ENCODE data around the gene NHSL2. TPM values are rescaled to one million over a fixed set of nuclear protein-coding genes. Genes with fewer than 3 reads are reported as not detected.

The NHSL2 gene
- total RNA-seq, 1 donor from 2014 or later: 13.3 TPM

DNA sequence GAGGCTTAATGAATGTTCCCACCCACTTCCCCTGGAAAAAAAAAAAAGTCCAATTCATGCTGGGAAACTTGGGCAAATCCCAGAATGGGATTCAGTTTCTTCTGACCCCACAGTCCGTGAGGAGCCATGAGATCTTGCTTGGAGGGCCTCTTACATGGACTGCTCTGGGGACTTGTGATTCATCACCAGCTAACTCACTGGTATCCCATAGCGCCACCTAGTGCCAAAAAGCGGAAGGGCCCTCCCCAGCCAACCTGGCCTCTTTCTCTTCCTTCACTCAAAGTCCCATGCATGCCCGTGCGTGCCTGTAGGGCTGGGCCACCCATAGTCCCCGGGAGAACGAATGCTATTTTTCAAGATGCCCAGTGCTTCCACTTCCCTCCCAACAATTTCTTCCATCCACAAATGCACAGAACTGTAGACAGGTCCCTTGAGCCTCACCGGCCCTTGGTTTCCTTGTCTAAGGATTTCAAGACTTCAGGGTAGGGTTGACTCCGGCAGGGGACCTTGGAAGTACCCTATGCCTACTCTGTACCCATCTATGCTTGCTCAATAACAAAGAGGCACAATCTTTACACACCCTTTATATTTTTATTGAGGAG lies 216.0 kb downstream of the NHSL2 start:
- DNase-seq (ENCODE audit: low spot score): peak; percentile 92

DNA sequence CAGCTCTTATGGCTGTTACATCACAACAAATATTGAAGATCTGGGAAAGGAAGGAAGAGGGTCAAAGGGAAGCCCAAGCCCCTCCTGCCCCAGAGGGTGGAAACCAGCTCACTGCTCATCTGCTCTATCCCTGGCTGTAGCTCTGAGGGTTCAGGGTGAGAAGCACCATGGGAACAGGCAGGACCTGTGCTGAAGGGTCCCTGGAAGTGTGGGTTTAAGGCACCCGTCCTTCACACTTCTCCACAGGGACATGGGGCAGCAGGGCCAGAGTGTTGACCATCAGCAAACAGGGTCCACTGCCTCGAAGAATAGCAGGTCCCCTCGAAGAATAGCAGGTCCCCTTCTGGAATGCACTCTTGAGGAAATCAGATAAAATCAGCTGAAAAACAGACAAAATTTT lies 216.7 kb downstream of the NHSL2 start:
- DNase-seq (ENCODE audit: low spot score): peak; percentile 43

- peak; percentile 72 for DNase-seq (ENCODE audit: low spot score)
Observed at GRCh38 chrX:72128183-72128834, 217.7 kb downstream of the NHSL2 start.

- peak; percentile 72 for DNase-seq (ENCODE audit: low spot score)
Observed at GRCh38 chrX:72128881-72129280, 218.2 kb downstream of the NHSL2 start.

DNA sequence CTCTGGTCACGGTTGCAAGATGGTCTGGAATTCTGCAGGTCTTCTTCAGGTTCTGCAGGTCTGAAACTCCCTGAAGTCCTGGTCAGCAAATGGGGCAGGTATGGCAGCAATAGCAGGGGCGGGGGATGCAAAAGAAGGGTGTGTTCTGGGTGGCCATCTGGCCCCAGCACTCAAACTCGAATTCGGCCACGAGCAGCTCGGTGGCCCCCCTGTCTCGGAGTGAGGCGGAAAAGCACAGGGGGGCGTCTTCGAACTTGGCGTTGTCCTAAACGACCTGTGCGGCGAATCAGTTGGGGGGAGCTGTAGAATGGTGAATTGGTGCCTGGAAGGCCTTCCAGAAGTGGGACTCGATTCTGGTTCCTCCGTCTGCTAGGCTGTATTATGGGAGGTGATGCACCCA lies 219.0 kb downstream of the NHSL2 start:
- DNase-seq (ENCODE audit: low spot score): peak; percentile 77

DNA sequence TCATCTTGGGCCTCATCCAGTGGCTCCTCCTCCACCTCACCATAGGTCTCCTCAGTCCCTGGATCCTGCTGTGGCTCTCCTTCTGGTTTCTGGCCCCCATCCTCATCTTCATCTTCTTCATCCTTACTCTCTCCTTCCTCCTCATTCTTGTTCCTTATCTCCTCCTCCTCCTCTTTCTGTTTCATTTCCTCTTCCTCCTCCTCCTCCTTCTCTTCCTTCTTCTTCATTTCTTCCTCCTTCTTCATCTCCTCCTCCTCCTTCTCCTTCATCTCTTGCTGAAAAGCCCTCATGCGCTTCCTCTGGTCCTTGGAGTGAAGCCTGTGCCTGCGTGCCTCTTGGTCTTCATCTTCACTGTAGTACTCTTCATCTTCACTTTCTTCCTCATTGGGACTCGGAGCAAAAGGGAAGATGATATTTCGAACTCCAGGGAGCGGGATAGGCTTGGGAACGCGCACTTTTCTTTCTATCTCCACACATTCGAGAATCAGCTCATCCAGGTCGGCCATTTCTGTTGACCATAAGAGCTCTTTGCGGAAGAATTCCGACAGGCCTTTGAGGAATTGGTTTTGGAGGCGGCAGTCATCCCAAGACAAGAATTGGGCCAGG lies 219.6 kb downstream of the NHSL2 start:
- peak; percentile 60 for DNase-seq (ENCODE audit: low spot score)

DNA sequence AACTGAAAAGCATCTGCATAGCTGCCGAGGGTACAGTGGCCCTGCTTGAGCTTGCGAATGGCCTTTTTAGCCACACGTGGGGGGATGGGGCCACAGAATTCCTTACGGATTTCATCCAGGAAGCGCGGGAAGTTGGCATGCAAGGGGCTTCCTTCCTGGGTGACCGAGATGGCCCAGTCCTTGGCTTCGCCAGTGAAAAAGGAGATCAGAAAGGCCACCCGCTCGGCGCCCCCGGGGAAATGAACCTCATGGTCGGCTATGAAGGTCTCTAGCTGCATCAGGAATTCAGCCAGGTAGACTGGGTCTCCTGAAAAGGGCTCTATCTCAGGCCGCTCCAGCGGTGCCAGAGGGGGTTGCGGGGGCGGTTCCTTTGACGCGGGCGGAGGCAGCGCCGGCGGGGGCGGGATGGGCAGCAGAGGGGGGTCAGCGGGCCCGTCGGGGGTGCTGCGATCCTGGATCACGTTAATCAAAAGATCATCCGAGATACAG lies 220.2 kb downstream of the NHSL2 start:
- DNase-seq (ENCODE audit: low spot score): peak; percentile 86

- DNase-seq (ENCODE audit: low spot score): peak; percentile 90
Observed at GRCh38 chrX:72131317-72132294, 221.0 kb downstream of the NHSL2 start, which contains the start of gene RTL5. TSS of gene RTL5 (minus strand) at chrX:72131915.

- DNase-seq (ENCODE audit: low spot score): peak; percentile 51
Observed at GRCh38 chrX:72132456-72132855, 221.8 kb downstream of the NHSL2 start.

DNA sequence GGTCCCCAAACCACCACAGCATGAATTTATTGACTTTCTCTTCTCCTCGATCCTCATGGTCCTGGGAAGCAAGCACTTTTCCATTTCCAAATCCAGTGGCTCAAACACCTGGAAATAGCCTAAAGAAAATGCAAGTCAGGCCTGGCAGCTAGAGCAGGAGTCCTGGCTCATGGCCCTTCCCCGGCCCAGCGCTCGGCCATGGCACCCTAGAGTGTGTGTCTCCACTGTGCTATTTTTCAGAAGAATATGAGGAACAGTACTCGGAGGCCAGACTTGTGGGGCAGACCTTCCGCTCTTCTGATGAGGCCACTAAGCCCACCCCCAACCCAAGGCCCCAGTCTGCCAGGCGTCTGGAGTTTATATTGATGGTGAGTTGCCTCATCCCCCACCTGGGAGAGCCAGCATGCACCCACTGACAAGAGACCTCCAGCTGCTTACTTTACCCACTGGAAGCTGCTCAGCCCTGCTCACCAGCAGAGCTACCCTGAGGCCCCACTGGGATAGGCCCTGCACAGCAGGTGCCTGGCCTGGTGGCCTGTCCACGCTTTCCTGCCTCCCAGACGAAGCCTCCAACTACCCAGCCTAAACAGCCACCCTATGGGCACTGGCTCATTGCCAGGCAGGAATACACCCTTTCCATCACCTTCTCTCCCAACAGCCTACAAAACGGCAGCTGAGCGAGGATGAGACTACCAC lies 223.4 kb downstream of the NHSL2 start:
- peak; percentile 74 for DNase-seq (ENCODE audit: low spot score)

DNA sequence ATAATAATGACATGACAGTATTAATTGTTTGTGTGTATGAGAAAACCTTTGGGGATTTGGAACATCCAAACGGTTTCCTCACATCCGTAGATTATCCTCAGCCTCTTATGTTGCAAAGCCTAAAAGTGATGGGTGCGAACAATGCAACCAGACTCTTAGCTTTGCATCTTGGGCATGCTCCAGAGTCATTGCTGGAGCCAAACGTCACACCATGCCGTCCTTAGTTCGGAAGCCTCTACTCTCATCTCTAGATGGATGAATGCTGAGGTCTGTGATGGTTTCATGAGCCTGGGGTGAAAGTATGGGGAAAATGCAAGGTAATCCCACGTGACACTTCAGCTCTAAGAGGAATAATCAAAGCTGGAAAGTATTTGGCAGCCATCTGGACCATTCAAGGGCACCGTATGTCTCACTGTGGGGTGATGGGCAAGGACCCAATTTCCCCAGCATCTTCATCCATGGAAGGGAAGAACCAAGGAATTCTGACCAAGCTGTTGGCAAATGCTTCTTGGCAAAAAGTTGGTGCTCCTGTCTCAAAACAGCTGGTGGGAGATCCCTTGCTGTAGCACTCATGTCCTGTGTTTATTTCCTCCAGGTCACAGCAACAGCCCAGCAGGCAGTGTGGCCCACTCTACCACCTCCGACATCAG lies 227.3 kb downstream of the NHSL2 start:
- DNase-seq (ENCODE audit: low spot score): peak; percentile 55

DNA sequence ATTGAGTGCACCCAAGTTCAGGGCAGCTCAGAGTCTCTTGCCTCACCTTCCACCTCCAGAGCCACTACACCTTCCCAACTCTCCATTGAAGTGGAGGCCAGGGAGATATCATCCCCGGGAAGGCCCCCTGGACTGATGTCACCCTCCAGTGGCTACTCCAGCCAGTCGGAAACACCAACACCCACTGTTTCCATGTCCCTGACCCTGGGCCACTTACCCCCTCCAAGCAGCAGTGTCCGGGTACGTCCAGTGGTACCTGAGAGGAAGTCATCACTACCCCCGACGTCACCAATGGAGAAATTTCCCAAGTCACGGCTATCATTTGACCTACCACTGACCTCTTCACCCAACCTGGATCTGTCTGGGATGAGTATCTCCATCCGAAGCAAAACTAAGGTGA lies 228.9 kb downstream of the NHSL2 start:
- DNase-seq (ENCODE audit: low spot score): no peak

- DNase-seq (ENCODE audit: low spot score): no peak
Observed at GRCh38 chrX:72141372-72142004, 230.8 kb downstream of the NHSL2 start.

DNA sequence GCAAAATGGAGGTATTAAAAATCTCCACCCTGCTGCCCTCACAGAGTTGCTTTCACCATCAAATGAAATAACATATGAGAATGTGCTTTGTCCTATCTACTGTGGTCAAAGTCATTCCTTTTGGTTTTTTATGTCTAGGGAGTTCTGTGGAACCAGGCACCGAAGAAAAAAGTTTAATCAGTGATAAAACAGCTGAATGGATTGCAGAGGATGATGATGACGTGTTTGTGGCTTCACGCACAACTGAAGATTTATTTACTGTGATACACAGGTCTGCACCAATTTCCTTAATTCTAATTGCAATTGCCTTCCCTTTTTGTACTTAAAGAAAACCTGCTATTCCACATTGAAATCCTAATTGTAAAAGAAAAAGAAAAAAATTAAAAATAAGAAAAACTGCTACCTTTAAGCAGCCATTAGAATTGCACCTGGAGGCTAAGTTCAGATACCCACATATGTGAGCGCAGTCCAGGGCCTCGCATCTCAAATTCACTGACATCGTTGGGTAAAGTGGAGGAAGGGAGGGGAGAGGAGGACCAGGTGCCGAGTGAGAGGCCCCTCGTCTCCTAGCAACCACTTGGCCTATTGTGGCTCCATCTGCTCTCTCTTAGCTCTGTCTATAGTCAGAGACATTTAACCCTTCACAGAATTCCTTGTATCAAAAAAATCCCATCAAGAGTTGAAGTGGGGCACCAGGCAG lies 231.6 kb downstream of the NHSL2 start:
- no peak for DNase-seq (ENCODE audit: low spot score)

GRCh38 chrX:72142794-72143608 lies 232.4 kb downstream of the NHSL2 start:
- DNase-seq (ENCODE audit: low spot score): no peak

DNA sequence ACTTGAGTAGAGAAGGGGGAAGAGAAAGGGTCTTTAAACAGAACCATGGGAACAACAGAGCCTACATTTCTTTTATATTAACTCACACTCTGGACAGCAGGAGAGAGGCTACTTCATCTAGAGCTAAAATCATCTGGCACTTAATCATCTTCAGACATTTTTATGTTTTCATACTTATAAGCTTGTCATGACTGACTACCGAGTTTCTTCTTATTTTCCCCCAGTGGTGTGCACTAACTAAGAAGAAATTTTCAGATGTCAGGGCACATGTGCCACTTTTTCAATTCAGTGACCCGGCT lies 232.9 kb downstream of the NHSL2 start:
- DNase-seq (ENCODE audit: low spot score): no peak

DNA sequence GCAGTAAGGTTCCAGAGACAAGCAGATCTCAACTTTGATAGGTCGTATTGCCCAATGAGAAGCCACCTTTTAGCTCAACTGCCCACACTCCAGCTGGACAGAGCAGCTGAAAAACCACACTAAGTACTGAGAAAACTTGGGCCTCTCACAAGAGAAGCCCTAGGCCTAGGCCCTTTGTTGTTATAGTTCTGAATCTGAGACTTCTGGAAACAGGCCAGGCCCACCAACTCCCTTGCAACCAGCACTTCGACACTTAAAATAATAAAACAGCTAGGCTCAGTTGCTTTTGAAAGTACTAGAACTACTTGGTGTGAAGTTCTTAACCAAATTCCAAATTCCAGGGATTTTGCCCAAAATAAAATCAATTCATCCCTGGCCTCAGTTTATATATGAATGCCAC lies 234.5 kb downstream of the NHSL2 start:
- DNase-seq (ENCODE audit: low spot score): no peak

DNA sequence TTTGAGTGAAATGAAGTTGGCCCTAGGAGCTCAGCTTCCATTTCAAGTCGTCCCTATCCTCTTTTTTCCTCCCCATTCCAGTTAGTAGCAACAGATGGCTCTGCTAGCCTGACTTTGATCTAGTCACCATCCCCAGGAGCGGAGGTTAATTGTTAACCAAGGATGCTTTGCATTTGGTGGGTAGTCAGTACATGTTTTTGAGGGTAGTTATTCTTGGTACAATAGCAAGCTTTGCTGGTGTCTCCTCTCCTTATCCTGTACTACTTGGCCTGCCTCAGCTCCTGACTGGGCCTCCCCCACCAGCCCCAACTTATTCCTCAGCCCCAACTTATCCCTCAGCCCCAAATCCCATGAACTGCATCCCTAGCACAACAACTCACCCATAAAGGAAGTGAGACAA lies 235.9 kb downstream of the NHSL2 start:
- no peak for DNase-seq (ENCODE audit: low spot score)
